ENCODE data around the gene SDHA.
"Not testable (repeated sequence)": the region's sequence is repeated elsewhere in the genome, so short reads cannot be mapped to it uniquely, and the experiment has no call there.

The SDHA gene

GRCh38 chr5:237931-238330, 19.8 kb downstream of the SDHA start:
- POLR2A ChIA-PET; CTCF ChIA-PET; H3K4me1 ChIP-seq (ENCODE audit: control insufficient read depth, insufficient read depth, low read length); H3K27ac ChIP-seq (ENCODE audit: extremely low read depth, low read depth, low read length); H3K4me3 ChIP-seq (ENCODE audit: low read depth, low read length); H3K9me3 ChIP-seq (ENCODE audit: control insufficient read depth, insufficient read depth, low read depth, low read length): not testable (repeated sequence)
- peaks cover 31 to 76% of the 10 kb centered on the region in 2 experiments for H3K36me3 ChIP-seq (ENCODE audit: control insufficient read depth in 2 of 2, insufficient read depth in 1 of 2, low read length in 2 of 2)

GRCh38 chr5:240550-240949, 22.4 kb downstream of the SDHA start:
- POLR2A ChIA-PET = interaction anchor here (1.0 kb wide), 1 partner anchor 31 kb away, joined by 5 read pairs; the partner anchor contains the start of gene PDCD6
- H3K4me1 ChIP-seq (ENCODE audit: control insufficient read depth, insufficient read depth, low read length); CTCF ChIA-PET; H3K27ac ChIP-seq (ENCODE audit: extremely low read depth, low read depth, low read length); H3K9me3 ChIP-seq (ENCODE audit: control insufficient read depth, insufficient read depth, low read depth, low read length); H3K4me3 ChIP-seq (ENCODE audit: low read depth, low read length): not testable (repeated sequence)
- peaks cover 20 to 69% of the 10 kb centered on the region in 2 experiments for H3K36me3 ChIP-seq (ENCODE audit: control insufficient read depth in 2 of 2, insufficient read depth in 1 of 2, low read length in 2 of 2)

GRCh38 chr5:241045-241669, 23.0 kb downstream of the SDHA start:
- H3K4me3 ChIP-seq (ENCODE audit: low read depth, low read length); H3K27ac ChIP-seq (ENCODE audit: extremely low read depth, low read depth, low read length); CTCF ChIA-PET; H3K9me3 ChIP-seq (ENCODE audit: control insufficient read depth, insufficient read depth, low read depth, low read length); POLR2A ChIA-PET; H3K4me1 ChIP-seq (ENCODE audit: control insufficient read depth, insufficient read depth, low read length): not testable (repeated sequence)
- peaks cover 16 to 70% of the 10 kb centered on the region in 2 experiments for H3K36me3 ChIP-seq (ENCODE audit: control insufficient read depth in 2 of 2, insufficient read depth in 1 of 2, low read length in 2 of 2)

GRCh38 chr5:243683-244367, 25.7 kb downstream of the SDHA start:
- H3K4me1 ChIP-seq (ENCODE audit: control insufficient read depth, insufficient read depth, low read length); H3K9me3 ChIP-seq (ENCODE audit: control insufficient read depth, insufficient read depth, low read depth, low read length); H3K4me3 ChIP-seq (ENCODE audit: low read depth, low read length); H3K27ac ChIP-seq (ENCODE audit: extremely low read depth, low read depth, low read length); CTCF ChIA-PET: not testable (repeated sequence)
- H3K36me3 ChIP-seq (ENCODE audit: control insufficient read depth in 2 of 2, insufficient read depth in 1 of 2, low read length in 2 of 2) = peaks cover 16 to 76% of the 10 kb centered on the region in 2 experiments
- POLR2A ChIA-PET = interaction anchor here (1.3 kb wide), 1 partner anchor 27 kb away, joined by 3 read pairs; the partner anchor contains the start of gene PDCD6

- H3K9me3 ChIP-seq (ENCODE audit: control insufficient read depth, insufficient read depth, low read depth, low read length); H3K4me1 ChIP-seq (ENCODE audit: control insufficient read depth, insufficient read depth, low read length); CTCF ChIA-PET; H3K4me3 ChIP-seq (ENCODE audit: low read depth, low read length); H3K27ac ChIP-seq (ENCODE audit: extremely low read depth, low read depth, low read length): not testable (repeated sequence)
- POLR2A ChIA-PET = interaction anchor here (0.9 to 1.6 kb wide), 2 partner anchors 25 to 26 kb away, joined by 3 read pairs; no protein-coding TSS in a partner anchor
- peaks cover 6 to 71% of the 10 kb centered on the region in 2 experiments; a peak in 2 of 3 replicates for H3K36me3 ChIP-seq (ENCODE audit: control insufficient read depth in 2 of 2, insufficient read depth in 1 of 2, low read length in 2 of 2)
Measured at GRCh38 chr5:245717-246116, 27.6 kb downstream of the SDHA start.

GRCh38 chr5:250396-250795, 32.3 kb downstream of the SDHA start:
- POLR2A ChIA-PET; H3K27ac ChIP-seq (ENCODE audit: extremely low read depth, low read depth, low read length); H3K9me3 ChIP-seq (ENCODE audit: control insufficient read depth, insufficient read depth, low read depth, low read length); H3K4me1 ChIP-seq (ENCODE audit: control insufficient read depth, insufficient read depth, low read length); H3K4me3 ChIP-seq (ENCODE audit: low read depth, low read length); CTCF ChIA-PET: not testable (repeated sequence)
- H3K36me3 ChIP-seq (ENCODE audit: control insufficient read depth in 2 of 2, insufficient read depth in 1 of 2, low read length in 2 of 2) = peaks cover 6 to 74% of the 10 kb centered on the region in 2 experiments; a peak in 2 of 3 replicates

GRCh38 chr5:251016-251415, 32.9 kb downstream of the SDHA start:
- H3K27ac ChIP-seq (ENCODE audit: extremely low read depth, low read depth, low read length); POLR2A ChIA-PET; H3K4me3 ChIP-seq (ENCODE audit: low read depth, low read length); CTCF ChIA-PET; H3K4me1 ChIP-seq (ENCODE audit: control insufficient read depth, insufficient read depth, low read length); H3K9me3 ChIP-seq (ENCODE audit: control insufficient read depth, insufficient read depth, low read depth, low read length): not testable (repeated sequence)
- peaks cover 7 to 75% of the 10 kb centered on the region in 2 experiments; a peak in 2 of 3 replicates for H3K36me3 ChIP-seq (ENCODE audit: control insufficient read depth in 2 of 2, insufficient read depth in 1 of 2, low read length in 2 of 2)

GRCh38 chr5:251538-251937, 33.4 kb downstream of the SDHA start:
- CTCF ChIA-PET; H3K27ac ChIP-seq (ENCODE audit: extremely low read depth, low read depth, low read length); H3K9me3 ChIP-seq (ENCODE audit: control insufficient read depth, insufficient read depth, low read depth, low read length); H3K4me1 ChIP-seq (ENCODE audit: control insufficient read depth, insufficient read depth, low read length); POLR2A ChIA-PET; H3K4me3 ChIP-seq (ENCODE audit: low read depth, low read length): not testable (repeated sequence)
- H3K36me3 ChIP-seq (ENCODE audit: control insufficient read depth in 2 of 2, insufficient read depth in 1 of 2, low read length in 2 of 2) = peaks cover 8 to 77% of the 10 kb centered on the region in 2 experiments; a peak in 2 of 3 replicates

GRCh38 chr5:251975-252374, 33.9 kb downstream of the SDHA start:
- not testable (repeated sequence) for H3K27ac ChIP-seq (ENCODE audit: extremely low read depth, low read depth, low read length); H3K9me3 ChIP-seq (ENCODE audit: control insufficient read depth, insufficient read depth, low read depth, low read length)
- peaks cover 12 to 80% of the 10 kb centered on the region in 2 experiments; a peak in 2 of 3 replicates for H3K36me3 ChIP-seq (ENCODE audit: control insufficient read depth in 2 of 2, insufficient read depth in 1 of 2, low read length in 2 of 2)

More at GRCh38 chr5:251975-252374, 33.9 kb downstream of the SDHA start:
- POLR2A ChIA-PET; CTCF ChIA-PET; H3K4me1 ChIP-seq (ENCODE audit: control insufficient read depth, insufficient read depth, low read length); H3K4me3 ChIP-seq (ENCODE audit: low read depth, low read length): not testable (repeated sequence)
